HG03520 (cell line): ENCODE measurements around the gene ISLR2.

ENCODE experiments used
- ATAC-seq: cut with Tn5 transposase; IDR thresholded peaks from one replicate; pipeline ENCODE4 v1.9.1; 2021; ENCODE audit warnings: mild to moderate bottlenecking, moderate library complexity; ENCODE audit not compliant: unreplicated experiment

The ISLR2 gene

DNA sequence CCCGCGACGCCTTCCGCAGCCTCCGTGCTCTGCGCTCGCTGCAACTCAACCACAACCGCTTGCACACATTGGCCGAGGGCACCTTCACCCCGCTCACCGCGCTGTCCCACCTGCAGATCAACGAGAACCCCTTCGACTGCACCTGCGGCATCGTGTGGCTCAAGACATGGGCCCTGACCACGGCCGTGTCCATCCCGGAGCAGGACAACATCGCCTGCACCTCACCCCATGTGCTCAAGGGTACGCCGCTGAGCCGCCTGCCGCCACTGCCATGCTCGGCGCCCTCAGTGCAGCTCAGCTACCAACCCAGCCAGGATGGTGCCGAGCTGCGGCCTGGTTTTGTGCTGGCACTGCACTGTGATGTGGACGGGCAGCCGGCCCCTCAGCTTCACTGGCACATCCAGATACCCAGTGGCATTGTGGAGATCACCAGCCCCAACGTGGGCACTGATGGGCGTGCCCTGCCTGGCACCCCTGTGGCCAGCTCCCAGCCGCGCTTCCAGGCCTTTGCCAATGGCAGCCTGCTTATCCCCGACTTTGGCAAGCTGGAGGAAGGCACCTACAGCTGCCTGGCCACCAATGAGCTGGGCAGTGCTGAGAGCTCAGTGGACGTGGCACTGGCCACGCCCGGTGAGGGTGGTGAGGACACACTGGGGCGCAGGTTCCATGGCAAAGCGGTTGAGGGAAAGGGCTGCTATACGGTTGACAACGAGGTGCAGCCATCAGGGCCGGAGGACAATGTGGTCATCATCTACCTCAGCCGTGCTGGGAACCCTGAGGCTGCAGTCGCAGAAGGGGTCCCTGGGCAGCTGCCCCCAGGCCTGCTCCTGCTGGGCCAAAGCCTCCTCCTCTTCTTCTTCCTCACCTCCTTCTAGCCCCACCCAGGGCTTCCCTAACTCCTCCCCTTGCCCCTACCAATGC lies 45.1 kb downstream of the ISLR2 start:
- no peak for ATAC-seq

DNA sequence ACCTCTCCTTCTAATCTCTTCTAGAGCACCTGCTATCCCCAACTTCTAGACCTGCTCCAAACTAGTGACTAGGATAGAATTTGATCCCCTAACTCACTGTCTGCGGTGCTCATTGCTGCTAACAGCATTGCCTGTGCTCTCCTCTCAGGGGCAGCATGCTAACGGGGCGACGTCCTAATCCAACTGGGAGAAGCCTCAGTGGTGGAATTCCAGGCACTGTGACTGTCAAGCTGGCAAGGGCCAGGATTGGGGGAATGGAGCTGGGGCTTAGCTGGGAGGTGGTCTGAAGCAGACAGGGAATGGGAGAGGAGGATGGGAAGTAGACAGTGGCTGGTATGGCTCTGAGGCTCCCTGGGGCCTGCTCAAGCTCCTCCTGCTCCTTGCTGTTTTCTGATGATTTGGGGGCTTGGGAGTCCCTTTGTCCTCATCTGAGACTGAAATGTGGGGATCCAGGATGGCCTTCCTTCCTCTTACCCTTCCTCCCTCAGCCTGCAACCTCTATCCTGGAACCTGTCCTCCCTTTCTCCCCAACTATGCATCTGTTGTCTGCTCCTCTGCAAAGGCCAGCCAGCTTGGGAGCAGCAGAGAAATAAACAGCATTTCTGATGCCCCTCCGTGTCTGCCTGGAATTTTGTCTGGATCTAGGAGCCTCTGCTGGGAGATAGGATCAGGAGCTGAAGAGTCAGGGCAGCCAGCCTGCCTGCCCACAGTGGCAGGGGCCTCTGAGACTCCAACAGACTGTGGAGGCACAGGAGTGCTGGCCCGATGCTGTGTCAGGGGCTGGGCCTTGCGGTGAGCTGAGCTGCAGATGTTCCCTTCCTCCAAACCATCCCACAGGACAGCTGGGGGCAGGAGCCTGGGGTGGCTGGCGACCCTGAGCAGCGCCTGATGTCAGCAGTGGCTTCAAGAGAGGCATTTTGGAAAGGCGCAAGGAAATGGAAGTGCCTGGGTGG lies 46.2 kb downstream of the ISLR2 start:
- no peak for ATAC-seq

DNA sequence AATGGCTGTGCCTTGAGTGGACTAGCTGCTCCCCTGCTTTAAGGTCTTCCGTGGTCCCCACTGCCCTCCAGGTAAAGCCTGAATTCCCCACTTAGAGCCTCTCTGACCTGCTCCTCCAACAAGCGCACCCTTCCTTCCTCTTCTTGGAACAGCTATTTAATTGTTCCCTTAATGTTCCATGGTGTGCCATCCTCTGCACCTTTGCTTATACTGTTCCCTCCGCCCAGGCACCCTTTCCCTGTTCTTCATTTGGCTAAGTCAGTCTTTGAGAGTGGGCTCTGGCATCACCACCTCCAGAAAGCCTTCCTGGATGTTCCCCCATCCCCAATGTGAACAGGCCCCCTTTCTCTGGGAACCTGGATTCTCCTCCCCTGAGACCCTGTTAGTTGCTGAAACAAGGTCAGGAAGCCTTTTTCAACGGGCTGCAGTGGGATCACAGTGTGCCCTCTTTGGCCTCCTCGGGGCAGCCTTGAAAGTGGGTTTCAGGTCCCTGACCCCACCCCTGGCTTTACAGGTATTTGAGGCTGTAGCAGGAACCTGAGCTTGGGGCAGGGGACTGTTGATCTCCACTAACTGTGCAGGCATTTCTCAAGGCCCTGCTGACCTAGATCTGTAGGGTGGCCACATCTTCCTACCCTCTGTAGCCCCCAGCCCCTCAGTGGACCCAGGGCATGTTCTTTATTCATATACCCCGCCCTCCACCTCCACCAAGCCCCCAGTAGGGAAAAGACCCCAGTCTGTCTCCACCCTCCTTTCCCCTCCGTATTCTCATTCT lies 48.1 kb downstream of the ISLR2 start:
- ATAC-seq: no peak

DNA sequence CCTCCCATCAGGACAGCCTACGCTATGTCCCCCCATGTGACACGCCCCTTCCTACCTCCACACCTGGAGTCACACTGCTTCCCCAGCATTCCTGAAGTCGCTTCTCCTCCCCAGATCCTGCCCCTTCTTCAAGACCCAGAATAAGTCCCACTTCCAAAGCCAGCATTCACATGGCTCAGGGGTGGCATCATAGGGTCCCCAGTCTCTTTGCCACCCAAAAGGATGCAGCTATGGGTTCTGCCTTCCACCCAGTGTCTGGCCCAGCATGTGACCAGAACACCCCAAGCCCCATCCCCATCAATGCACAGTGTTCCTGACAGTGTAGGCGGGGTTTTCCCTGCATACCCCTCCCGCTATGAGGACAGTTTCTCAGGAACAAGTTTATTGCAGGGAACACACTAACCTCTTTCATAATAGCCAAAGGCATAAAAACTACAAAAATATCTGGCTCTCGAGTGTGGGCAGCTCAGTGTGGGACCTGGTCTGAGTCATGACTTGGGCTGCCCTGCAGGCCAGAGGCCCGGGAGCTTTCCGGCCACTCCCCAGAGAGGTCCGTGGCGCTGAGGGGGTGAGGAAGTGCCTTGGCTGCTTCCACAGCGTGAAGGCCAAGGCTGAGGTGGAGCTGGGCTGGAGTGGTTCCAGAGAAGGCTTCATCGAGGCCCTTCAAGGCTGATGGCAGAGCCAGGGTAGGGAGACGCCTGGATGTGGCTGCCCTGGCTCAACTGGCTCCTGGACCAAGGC lies 48.9 kb downstream of the ISLR2 start:
- no peak for ATAC-seq

DNA sequence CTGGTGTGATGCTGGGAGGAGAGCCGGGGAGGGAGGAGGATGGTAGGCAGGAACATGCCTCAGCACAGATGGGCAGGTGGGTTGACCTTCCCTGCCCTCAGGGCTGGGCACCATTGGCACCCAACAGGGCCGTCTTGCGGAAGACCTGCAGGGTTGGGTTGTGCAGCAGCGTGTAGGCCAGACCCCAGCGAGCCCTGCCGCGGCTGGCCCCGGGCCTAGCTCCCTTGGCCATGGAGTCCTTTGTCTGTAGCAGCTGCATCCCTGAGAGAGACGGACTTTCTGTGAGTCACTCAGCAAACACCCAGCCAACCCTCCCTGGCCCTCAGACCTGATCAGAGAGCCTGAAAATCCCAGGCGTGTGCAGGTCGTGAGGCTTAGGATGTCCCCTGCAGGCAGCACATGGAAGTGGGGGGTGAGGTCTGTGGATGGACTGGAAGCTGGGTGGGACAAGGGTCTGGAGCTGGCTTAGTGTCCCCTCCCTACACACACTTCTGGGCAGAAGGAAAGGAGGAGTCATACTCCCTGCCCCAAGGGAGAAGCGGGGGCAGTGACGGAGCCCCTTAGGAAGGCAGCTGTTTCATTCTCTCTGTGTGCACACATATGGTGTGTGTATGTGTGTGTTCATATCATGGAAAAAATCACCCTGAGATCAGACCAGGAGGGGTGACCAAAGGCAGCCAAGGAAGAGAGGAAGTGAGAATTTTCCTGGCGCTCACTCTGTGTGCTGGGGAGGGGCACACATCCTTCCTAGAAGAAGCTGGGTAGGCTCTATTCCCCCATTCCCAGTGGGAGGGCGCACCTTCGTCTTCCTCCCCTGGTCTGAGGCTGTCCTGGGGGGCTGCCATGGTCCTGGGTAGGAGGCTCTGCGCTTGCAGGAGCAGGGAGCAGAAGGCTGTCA lies 49.8 kb downstream of the ISLR2 start:
- no peak for ATAC-seq

DNA sequence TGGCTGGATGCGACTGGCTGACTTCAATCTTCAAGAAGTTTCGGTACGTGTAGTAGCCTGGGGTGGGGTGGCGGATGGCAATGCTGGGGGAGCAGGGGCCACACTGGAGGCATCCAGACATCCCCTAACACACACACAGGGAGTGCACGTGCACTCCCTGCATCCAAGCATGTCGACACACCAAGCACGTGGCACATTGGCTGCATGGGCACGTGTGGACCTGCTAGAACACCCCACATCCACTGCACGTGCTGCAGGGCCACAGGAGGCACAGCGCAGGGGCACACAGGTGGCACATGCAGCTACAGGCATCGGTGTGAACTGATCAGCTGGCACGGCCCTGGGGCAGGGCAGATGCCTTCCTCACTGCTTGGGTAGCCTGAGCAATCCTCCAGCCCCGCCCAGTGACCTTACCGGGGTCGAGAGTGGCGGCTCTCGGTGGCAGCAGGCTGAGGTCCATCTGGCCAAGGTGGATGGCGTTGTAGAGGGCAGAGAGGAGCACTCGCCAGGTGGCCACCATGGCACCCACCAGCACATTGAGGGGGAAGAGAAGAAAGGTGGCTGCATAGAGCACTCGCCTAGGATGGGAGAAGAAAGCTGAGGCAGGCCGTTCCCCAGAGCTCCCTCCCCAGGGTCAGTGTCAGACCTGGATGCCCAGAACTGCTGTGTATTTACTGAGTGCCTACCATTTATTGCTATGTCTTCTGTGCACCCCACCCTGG lies 50.7 kb downstream of the ISLR2 start:
- ATAC-seq: no peak

DNA sequence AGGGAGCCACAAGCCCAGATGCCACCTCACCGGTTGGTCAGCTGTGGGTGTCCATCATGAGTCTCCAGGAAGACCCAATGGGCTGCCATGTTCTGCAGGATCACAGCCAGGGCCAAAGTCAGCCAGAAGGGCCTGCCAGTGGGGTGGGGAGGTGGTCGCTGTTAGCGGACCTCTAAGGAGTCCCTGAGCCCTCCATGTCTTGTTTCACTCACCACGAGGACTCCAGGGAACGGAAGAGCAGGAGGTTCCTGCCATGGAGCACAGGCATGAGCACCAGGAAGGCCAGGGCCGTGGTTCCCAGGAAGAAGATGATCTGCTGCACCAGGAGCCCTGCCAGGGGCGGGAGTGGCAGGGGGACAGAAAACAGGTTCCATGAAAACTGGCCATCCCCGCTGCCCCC lies 51.7 kb downstream of the ISLR2 start:
- ATAC-seq: no peak

DNA sequence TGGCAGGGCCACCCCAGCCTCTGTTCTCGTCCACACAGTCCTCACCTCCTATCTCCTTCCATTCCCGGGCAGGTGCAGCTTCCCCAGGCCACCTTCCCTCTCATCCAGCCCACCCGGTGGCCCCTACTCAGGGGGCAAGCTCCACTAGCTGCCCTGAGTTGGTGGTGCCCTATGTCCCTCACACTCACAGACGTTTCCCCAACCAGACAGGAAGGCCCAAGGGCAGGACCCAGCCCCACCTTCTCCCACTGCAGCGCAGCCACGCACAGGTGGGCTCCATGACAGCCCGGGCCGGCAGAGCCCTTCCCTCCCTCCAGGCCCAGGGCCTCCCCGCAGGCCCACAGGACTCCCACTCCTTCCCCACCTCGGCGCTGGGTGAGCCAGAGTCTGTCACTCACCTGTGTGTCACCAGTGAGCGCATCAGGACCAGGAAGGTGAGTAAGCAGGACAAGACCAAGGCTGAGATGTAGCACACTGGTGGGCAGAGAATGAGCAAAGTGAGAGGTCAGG lies 54.3 kb downstream of the ISLR2 start:
- ATAC-seq: no peak

DNA sequence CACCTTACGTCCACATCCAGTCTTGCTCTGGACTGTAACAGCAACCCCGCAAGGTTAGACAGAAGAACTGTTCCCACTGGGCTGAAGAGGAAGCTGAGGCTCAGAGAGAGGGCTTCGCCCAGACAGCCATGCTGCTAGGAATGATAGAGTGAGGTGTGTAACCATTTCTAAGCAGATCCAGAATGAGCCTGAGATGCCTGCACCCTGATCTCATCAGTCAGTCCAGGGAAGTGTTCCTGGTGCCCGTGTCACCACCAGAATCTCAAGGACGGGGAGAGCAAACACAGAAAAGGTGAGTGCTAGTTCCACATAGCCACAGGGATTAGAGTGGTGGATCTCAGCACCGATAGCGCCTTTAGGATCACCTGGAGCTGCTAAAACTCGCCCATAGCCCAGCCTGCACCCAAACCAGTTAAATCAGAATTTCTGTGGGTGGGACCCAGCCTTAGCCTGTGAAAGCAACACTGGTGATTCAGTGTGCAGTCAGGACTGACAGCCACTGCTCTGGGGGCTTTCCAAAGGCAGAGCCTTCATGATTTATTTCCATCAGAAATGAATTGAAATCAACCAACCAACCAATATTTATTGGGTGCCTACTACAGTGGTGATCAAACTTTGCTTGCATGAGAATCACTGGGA lies 55.4 kb downstream of the ISLR2 start:
- no peak for ATAC-seq
